Renal cortex interstitium (tissue), 11 donors: Measurements from ENCODE around the gene RBM45. TPM values are rescaled to one million over a fixed set of nuclear protein-coding genes. Genes with fewer than 3 reads are reported as not detected.
"Not testable (repeated sequence)": the region's sequence is repeated elsewhere in the genome, so short reads cannot be mapped to it uniquely, and the experiment has no call there.

ENCODE experiments used
- DNase-seq, 11 donors: peaks; one replicate each; pipeline ENCODE4 v3.0.0-alpha.2; 2013; ENCODE audit warnings: low read depth in 9 of 11, low spot score in 4 of 11; ENCODE audit errors: extremely low read depth in 1 of 11
- polyA plus RNA-seq, 3 donors: library from polyadenylated mRNA; unstranded; fragments of 120-200 nt; gene quantifications; one replicate each; pipeline ENCODE4 v1.2.1, GENCODE V29; 2013; ENCODE audit not compliant: insufficient read length in 3 of 3

Gene RBM45
- polyA plus RNA-seq, 3 donors: 19.9 to 22.8 (median 21.7) TPM

DNA sequence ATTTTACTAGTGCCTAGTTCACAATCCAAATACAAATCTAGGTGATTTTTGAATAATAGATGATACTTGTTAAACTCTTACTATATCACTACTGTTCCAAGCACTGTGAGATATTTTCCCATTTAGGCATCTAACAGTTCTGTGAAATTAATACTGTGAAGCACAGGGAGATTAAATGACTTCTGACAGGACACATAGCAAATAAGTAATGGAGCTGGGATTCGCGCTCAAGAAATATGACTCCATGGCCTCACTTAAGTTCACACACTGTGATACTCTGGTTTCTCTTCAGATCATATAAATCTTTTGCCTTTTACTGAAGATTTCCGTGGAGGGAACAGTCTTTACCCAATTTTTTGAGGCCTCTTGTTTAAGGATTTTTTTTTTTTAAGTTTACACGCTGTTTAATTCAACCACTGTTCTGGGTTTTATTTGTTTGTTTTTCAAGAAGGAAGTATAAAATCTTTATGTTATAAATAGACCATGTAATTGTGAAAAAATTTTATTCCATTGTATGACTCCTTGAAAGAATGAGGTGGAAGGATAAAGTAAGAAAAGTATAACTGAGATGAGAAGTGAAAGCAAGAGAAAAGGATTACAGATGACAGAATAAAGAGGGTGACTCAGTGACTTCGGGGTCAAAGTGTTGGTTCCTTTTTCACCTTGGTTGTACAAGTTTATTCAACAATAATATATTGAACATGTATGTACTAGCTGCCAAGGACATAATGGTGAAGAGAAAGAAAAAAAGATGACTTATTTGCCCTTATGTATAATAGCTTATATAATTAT is 30.2 kb downstream of the RBM45 start:
- peak in 6 of 11 donors; percentile 21 to 55 (median 30) for DNase-seq

DNA sequence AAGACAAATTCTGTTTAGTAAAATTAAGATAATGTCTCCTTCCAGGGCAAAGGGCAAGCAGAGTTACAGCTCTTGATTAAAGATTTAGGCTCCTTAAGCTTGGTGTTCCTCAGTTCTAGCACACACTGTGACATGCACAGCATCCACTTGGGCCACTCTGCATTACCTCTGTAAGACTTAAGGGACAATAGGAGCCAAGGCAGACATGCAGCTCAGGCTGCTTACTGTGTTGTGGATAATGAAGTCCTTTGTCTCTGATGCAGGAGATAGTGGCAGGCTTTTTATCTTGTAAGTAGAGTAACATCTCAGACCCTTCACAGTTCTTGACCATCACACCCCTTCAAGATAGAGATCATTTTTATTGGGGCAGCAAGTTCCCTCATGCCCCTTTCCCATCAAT is 31.2 kb downstream of the RBM45 start:
- no peak for DNase-seq

- peak in 5 of 11 donors; percentile 9 to 31 (median 17) for DNase-seq
These were observed 39.8 kb downstream of the RBM45 start for GRCh38 chr2:178152033-178152432.

- no peak for DNase-seq
These were observed 40.3 kb downstream of the RBM45 start for GRCh38 chr2:178152542-178152941.

DNA sequence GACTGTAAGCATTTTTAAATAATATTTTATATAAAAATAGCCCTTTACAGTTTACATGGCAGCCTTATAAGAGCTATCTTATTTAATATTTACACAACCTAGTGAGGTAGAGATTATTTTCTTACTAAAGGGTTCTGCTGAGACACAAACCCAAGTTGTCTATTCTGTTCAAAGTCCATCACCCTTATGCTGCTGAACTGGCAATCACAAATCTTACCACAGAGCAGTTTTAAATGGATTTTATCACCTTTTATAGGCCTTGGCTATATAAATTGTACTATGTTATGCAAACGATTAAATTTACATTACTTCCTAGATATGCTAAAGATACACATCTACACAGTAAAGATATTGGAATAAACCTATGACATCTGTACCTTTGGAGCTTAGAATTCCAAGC is 40.7 kb downstream of the RBM45 start:
- no peak for DNase-seq

GRCh38 chr2:178153878-178154277 is 41.6 kb downstream of the RBM45 start:
- DNase-seq: not testable (repeated sequence)

GRCh38 chr2:178155524-178155923 is 43.3 kb downstream of the RBM45 start:
- DNase-seq: no peak

GRCh38 chr2:178157574-178157973 is 45.3 kb downstream of the RBM45 start:
- no peak for DNase-seq

GRCh38 chr2:178159966-178160365 is 47.7 kb downstream of the RBM45 start:
- no peak for DNase-seq

GRCh38 chr2:178160601-178161000 is 48.4 kb downstream of the RBM45 start:
- DNase-seq: no peak

DNA sequence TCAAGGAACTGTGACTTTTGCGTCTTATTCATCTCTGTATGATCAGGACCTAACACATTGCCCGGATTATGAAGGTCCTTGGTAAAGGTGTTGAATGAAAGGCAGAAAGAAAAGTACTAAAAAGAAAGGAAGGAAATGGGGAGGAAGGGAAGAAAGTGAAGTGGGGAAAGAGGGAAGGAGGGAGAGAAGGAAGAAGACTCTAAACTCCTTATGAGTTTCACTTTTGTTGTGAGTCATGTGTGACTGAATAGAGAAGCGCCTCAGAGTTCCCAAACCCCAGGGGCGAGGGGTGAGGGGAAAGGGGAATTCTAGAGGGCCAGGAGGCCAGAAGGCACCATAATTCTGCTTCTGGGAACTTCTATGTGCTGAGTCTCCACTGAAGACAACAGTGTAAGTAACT is 51.2 kb downstream of the RBM45 start:
- DNase-seq: no peak

- DNase-seq: no peak
These were observed 51.7 kb downstream of the RBM45 start for GRCh38 chr2:178163911-178164310.

GRCh38 chr2:178173657-178174056 is 61.4 kb downstream of the RBM45 start:
- DNase-seq: no peak

DNA sequence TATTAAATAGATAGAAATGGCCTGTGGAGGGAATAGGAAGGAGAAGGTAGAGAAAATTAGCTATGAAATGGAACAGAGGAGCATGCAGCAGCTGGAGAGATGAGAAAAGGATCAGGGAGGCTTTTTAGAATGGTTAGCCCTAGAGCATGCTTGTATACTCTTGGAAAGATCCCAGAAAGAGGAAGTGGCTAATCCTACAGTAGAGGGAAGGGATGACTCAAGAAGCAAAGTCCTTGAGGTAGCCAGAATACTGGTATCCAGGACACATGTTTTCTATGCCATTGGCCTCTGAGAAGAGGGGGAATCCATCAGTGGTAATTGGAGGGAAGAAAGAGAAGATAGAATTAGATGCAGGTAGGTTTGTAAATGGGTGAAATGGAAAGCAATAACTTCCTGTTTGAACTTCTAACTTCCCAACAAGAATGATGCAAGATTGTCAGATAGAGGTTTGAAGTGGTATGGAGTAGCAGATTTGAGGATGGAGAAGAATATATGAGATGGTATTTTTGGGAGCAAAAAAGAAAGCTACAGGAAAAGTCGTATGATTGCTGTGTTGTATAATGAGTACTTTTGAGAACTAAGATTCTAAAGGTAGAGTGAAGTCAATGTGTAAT is 64.9 kb downstream of the RBM45 start:
- no peak for DNase-seq

Other genes with a start within 250 kb of the RBM45 start
- 1 to 10 TPM; 6.0 to 8.2 (median 6.7) TPM for gene PDE11A, start 39.7 kb upstream of the RBM45 start, polyA plus RNA-seq
- gene OSBPL6, start 82.1 kb downstream of the RBM45 start, polyA plus RNA-seq: 1 to 10 TPM; 6.1 to 7.6 (median 7.4) TPM